ENCODE measurements around the gene PTPRG. TPM values are rescaled to one million over a fixed set of nuclear protein-coding genes. Genes with fewer than 3 reads are reported as not detected.
A peak's percentile ranks its signal among the peaks of the same experiment; 100 is the strongest.

Gene PTPRG
- total RNA-seq, 1 experiment from 2014 or later, result 69.3 TPM

- Histone ChIP-seq H3K27ac (ENCODE audit: insufficient read length, low read depth, low read length) (no peak overlapping the region), H2BK120ac (ENCODE audit: low read depth, low read length, poor library complexity, severe bottlenecking) (no peak overlapping the region), H3K9me3 (ENCODE audit: control insufficient read depth, low read depth, low read length) (no peaks in the 10 kb centered on the region), H3K79me1 (ENCODE audit: insufficient read depth, low read depth, low read length, poor library complexity, severe bottlenecking) (peaks cover 11% of the 10 kb centered on the region), H3T11ph (ENCODE audit: low read length) (no peak overlapping the region), H4K91ac (ENCODE audit: insufficient read length, low read depth, low read length) (no peak overlapping the region), H2BK20ac (ENCODE audit: low read depth, low read length, poor library complexity, severe bottlenecking) (no peak overlapping the region), H2AK5ac (ENCODE audit: insufficient read length, low read length) (no peak overlapping the region), H3K4me2 (ENCODE audit: insufficient read depth, insufficient read length, low read length) (no peak overlapping the region), H3K79me2 (ENCODE audit: insufficient read depth, low read length) (peaks cover 12% of the 10 kb centered on the region; the same call in 1 of the 2 replicates), H3K23ac (ENCODE audit: insufficient read length, low read depth, low read length) (no peak overlapping the region), H2BK5ac (ENCODE audit: insufficient read length, low read length) (no peak overlapping the region), H2AFZ (ENCODE audit: low read length) (no peak overlapping the region), H4K20me1 (ENCODE audit: control insufficient read depth, insufficient read depth, insufficient read length) (no peaks in the 10 kb centered on the region), H3K56ac (ENCODE audit: insufficient read length, low read depth, low read length) (no peak overlapping the region), H3K18ac (ENCODE audit: insufficient read length, low read depth, low read length) (no peak overlapping the region), H2BK12ac (ENCODE audit: insufficient read length, low read depth, low read length) (no peak overlapping the region), H4K8ac (replicated peaks; ENCODE audit: insufficient read length, low read depth, low read length) (no peak overlapping the region), H3K14ac (ENCODE audit: insufficient read depth, low read length) (no peak overlapping the region), H4K5ac (ENCODE audit: insufficient read length, low read depth, low read length) (no peak overlapping the region), H3K23me2 (ENCODE audit: insufficient read length, low read depth, low read length, poor library complexity, severe bottlenecking) (no peaks in the 10 kb centered on the region), H2BK15ac (ENCODE audit: low read depth, low read length) (no peak overlapping the region), H3K27me3 (ENCODE audit: insufficient read depth, low read length) (no peaks in the 10 kb centered on the region), H3K4me1 (ENCODE audit: insufficient read depth, low read length) (no peaks in the 10 kb centered on the region; the same call in 1 of the 2 replicates), H3K4ac (ENCODE audit: low read depth, low read length) (no peak overlapping the region), H3K9ac (ENCODE audit: extremely low read depth, insufficient read length, low read length) (no peak overlapping the region)
- H3K27ac Mint-ChIP-seq, result peak overlapping the region in 1 of 3 experiments; percentile 24; a peak in 1 of 7 replicates
- peaks cover 3 to 18% of the 10 kb centered on the region in 2 experiments; a peak in 3 of 4 replicates for H3K4me1 Mint-ChIP-seq
- TF ChIP-seq CTCF (conservative IDR thresholded peaks at IDR 0.05), result no peak
- WGBS (ENCODE audit: extremely low coverage, insufficient read length, low lambda C conversion rate), result no CpG with 5 or more reads among the region's 6 CpGs
- no peaks in the 10 kb centered on the region for H3K9me3 Mint-ChIP-seq
- no peak for DNase-seq
- H3K27me3 Mint-ChIP-seq (ENCODE audit: low read depth), result no peaks in the 10 kb centered on the region
- no peak overlapping the region for H3K4me3 Mint-ChIP-seq
- peaks cover 0 to 6% (median 2%) of the 10 kb centered on the region in 3 experiments; a peak in 2 of 7 replicates for H3K36me3 Mint-ChIP-seq (ENCODE audit: insufficient read depth in 1 of 3, low read depth in 3 of 3)
These were observed 259.1 kb downstream of the PTPRG start for GRCh38 chr3:61820306-61820992.
